ENCODE results near the gene ARL8B. TPM values are rescaled to one million over a fixed set of nuclear protein-coding genes. Genes with fewer than 3 reads are reported as not detected.

The ARL8B gene
- total RNA-seq, 1 experiment from 2014 or later: 51.8 TPM

DNA sequence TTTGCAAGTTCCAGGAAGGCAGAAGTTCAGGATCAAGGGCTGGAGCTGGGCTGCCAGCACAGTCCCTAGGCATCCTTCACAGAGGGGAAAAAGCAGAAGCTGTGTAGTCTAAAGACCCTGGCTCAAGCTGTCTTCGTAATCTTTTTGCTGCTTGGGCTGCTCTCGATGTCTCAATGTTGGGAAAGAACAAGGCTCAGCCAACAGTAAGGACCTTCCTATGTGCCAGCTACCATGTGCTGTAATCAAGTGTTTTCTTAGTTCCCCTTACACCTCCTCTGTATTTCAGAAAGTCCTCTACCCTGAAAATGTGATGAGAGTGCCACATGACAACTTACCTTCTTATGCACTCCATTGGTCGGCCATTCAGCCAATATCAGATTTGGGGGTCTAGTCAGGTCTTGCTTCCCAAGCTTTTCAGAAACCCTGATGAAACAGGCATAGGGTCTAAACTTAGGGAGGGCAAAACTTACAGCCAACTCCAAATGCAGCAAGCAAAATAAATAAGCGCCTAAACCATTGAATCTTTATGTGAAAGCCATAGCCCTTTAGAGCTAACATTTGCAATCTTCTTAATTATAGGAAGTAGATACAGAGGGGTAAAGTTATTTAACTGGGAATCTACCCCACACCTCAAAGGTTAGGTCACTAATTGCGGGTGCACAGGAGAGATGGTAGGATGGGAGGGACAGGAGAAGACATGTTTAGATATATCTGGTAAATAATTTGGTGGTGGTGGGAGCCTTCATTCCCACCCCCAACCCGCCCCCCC is 64.2 kb downstream of the ARL8B start:
- intact Hi-C loops (cut with micrococcal nuclease; ENCODE audit: unreplicated experiment) (loop anchor here (10.0 kb wide), 1 partner anchor 61 kb away; the partner anchor contains the start of gene ARL8B), in situ Hi-C loops (cut with HindIII; ENCODE audit: low pct_unique_long_range_greater_than_20kb, low sequenced_read_pairs) (no loop called here)
- TF ChIP-seq, protein P1, sequence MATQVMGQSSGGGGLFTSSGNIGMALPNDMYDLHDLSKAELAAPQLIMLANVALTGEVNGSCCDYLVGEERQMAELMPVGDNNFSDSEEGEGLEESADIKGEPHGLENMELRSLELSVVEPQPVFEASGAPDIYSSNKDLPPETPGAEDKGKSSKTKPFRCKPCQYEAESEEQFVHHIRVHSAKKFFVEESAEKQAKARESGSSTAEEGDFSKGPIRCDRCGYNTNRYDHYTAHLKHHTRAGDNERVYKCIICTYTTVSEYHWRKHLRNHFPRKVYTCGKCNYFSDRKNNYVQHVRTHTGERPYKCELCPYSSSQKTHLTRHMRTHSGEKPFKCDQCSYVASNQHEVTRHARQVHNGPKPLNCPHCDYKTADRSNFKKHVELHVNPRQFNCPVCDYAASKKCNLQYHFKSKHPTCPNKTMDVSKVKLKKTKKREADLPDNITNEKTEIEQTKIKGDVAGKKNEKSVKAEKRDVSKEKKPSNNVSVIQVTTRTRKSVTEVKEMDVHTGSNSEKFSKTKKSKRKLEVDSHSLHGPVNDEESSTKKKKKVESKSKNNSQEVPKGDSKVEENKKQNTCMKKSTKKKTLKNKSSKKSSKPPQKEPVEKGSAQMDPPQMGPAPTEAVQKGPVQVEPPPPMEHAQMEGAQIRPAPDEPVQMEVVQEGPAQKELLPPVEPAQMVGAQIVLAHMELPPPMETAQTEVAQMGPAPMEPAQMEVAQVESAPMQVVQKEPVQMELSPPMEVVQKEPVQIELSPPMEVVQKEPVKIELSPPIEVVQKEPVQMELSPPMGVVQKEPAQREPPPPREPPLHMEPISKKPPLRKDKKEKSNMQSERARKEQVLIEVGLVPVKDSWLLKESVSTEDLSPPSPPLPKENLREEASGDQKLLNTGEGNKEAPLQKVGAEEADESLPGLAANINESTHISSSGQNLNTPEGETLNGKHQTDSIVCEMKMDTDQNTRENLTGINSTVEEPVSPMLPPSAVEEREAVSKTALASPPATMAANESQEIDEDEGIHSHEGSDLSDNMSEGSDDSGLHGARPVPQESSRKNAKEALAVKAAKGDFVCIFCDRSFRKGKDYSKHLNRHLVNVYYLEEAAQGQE (IDR thresholded peaks at IDR 0.05; ENCODE audit: insufficient read depth in 1 of 2, low read depth in 2 of 2, low read length in 1 of 2): no peak
- TF ChIP-seq, protein P2, sequence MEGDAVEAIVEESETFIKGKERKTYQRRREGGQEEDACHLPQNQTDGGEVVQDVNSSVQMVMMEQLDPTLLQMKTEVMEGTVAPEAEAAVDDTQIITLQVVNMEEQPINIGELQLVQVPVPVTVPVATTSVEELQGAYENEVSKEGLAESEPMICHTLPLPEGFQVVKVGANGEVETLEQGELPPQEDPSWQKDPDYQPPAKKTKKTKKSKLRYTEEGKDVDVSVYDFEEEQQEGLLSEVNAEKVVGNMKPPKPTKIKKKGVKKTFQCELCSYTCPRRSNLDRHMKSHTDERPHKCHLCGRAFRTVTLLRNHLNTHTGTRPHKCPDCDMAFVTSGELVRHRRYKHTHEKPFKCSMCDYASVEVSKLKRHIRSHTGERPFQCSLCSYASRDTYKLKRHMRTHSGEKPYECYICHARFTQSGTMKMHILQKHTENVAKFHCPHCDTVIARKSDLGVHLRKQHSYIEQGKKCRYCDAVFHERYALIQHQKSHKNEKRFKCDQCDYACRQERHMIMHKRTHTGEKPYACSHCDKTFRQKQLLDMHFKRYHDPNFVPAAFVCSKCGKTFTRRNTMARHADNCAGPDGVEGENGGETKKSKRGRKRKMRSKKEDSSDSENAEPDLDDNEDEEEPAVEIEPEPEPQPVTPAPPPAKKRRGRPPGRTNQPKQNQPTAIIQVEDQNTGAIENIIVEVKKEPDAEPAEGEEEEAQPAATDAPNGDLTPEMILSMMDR (IDR thresholded peaks at IDR 0.05): no peak
- Histone ChIP-seq H3K27me3 (ENCODE audit: control insufficient read depth, insufficient read depth, low read length) (no peaks in the 10 kb centered on the region), H3K27ac (ENCODE audit: low read length) (peak overlapping the region; percentile 88), H3K4me1 (ENCODE audit: control insufficient read depth, insufficient read depth, low read length) (peaks cover 9% of the 10 kb centered on the region; the same call in 1 of the 2 replicates), H3K4me3 (ENCODE audit: low read depth in 2 of 2, low read length in 2 of 2) (peak overlapping the region; percentile 56 to 76), H3K9me3 (ENCODE audit: control insufficient read depth, insufficient read depth, low read depth, low read length) (no peaks in the 10 kb centered on the region), H3K36me3 (ENCODE audit: control insufficient read depth, insufficient read depth, low read length) (peaks cover 2% of the 10 kb centered on the region; the same call in 1 of the 2 replicates)
- ChIA-PET POLR2A (no interaction called here), CTCF (no interaction called here)
- no TSS peak for BruUV-seq (replicated peaks)
- DNase-seq (ENCODE audit: low read depth, low spot score): no peak
- no peak for ATAC-seq

GRCh38 chr3:5186858-5187155 is 64.7 kb downstream of the ARL8B start:
- peak overlapping the region; percentile 88 for H3K27ac ChIP-seq (ENCODE audit: low read length)
- POLR2A ChIA-PET: no interaction called here
- H3K27me3 ChIP-seq (ENCODE audit: control insufficient read depth, insufficient read depth, low read length): no peaks in the 10 kb centered on the region
- TF ChIP-seq POLR2AphosphoS5 (IDR thresholded peaks at IDR 0.05; ENCODE audit: low read depth, low read length): no peak
- TF ChIP-seq SIN3A (IDR thresholded peaks at IDR 0.05; ENCODE audit: borderline replicate concordance, insufficient read depth, low read depth, low read length): 0 out of 2 replicates have a peak, but pooled peaks have one; percentile 3
- in situ Hi-C loops (cut with HindIII; ENCODE audit: low pct_unique_long_range_greater_than_20kb, low sequenced_read_pairs): no loop called here
- peak overlapping the region; percentile 56 to 76 for H3K4me3 ChIP-seq (ENCODE audit: low read depth in 2 of 2, low read length in 2 of 2)
- peaks cover 11% of the 10 kb centered on the region; the same call in 1 of the 2 replicates for H3K4me1 ChIP-seq (ENCODE audit: control insufficient read depth, insufficient read depth, low read length)
- ATAC-seq: no peak
- H3K36me3 ChIP-seq (ENCODE audit: control insufficient read depth, insufficient read depth, low read length): peaks cover 2% of the 10 kb centered on the region; the same call in 1 of the 2 replicates
- intact Hi-C loops (cut with micrococcal nuclease; ENCODE audit: unreplicated experiment): loop anchor here (10.0 kb wide), 1 partner anchor 62 kb away; the partner anchor contains the start of gene ARL8B
- DNase-seq (ENCODE audit: low read depth, low spot score): no peak
- CTCF ChIA-PET: no interaction called here
- no TSS peak for BruUV-seq (replicated peaks)
- no peaks in the 10 kb centered on the region for H3K9me3 ChIP-seq (ENCODE audit: control insufficient read depth, insufficient read depth, low read depth, low read length)

DNA sequence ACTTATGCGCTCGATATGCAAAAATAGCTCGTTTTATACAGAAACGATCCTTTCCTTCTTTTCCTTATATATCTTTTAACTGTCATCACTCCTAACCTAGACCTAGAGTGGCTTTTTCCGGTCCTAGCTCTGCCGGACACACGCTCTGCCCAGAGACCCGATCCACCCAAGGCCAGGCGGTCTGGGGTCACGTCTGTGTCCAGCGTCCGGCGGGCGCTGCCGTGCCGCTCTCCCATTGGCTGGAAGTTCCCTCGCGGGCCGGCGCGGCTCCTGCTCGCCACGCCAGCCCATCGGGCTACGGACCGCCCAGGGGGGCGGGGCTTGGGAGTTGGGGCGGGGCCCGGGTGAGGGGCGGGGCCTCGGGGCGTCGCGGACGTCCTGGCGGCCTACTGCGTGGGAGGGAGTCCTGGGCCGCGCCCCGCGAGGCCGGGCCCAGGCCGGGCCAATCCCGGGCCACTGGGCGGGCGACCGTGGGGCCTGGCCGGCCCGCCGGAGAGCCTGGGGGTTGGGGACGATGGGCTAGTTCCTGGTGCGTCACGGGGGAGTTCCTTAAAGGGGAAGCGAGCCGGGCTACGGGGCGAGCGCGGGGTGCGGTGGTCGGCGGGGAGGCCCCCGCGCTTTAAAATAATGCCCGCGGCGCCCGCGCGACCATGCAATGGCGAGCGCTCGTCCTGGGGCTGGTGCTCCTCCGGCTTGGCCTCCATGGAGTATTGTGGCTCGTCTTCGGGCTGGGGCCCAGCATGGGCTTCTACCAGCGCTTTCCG is 65.2 kb downstream of the ARL8B start, which contains the start of gene EDEM1:
Gene EDEM1 (plus strand): TSS at position 552 of the 764 bp plus-strand sequence. CDS start 99 bp downstream, at position 651.
- H3K4me1 ChIP-seq (ENCODE audit: control insufficient read depth, insufficient read depth, low read length): peaks cover 14% of the 10 kb centered on the region; the same call in 1 of the 2 replicates
- peak within 1 kb of the TSS; percentile 81 to 82 for H3K4me3 ChIP-seq (ENCODE audit: low read depth in 2 of 2, low read length in 2 of 2)
- no peaks in the 10 kb centered on the region for H3K27me3 ChIP-seq (ENCODE audit: control insufficient read depth, insufficient read depth, low read length)
- ATAC-seq (peak; percentile 97), DNase-seq (ENCODE audit: low read depth, low spot score) (peak; percentile 57)
- TF ChIP-seq POLR2AphosphoS5 (IDR thresholded peaks at IDR 0.05; ENCODE audit: low read depth, low read length) (peak; percentile 69; the same call in 1 of the 2 replicates), SIN3A (IDR thresholded peaks at IDR 0.05; ENCODE audit: borderline replicate concordance, insufficient read depth, low read depth, low read length) (peak; percentile 20; the same call in 1 of the 2 replicates)
- TF ChIP-seq, protein P2 (IDR thresholded peaks at IDR 0.05): no peak
- BruUV-seq (replicated peaks): no TSS peak
- H3K27ac ChIP-seq (ENCODE audit: low read length): peak within 1 kb of the TSS; percentile 88
- in situ Hi-C loops (cut with HindIII; ENCODE audit: low pct_unique_long_range_greater_than_20kb, low sequenced_read_pairs) (no loop called here), intact Hi-C loops (cut with micrococcal nuclease; ENCODE audit: unreplicated experiment) (loop anchor here (10.0 kb wide), 1 partner anchor 63 kb away; the partner anchor contains the start of gene ARL8B)
- ChIA-PET CTCF (no interaction called here), POLR2A (no interaction called here)
- no peaks in the 10 kb centered on the region for H3K9me3 ChIP-seq (ENCODE audit: control insufficient read depth, insufficient read depth, low read depth, low read length)
- peaks cover 2% of the 10 kb centered on the region; the same call in 1 of the 2 replicates for H3K36me3 ChIP-seq (ENCODE audit: control insufficient read depth, insufficient read depth, low read length)
